Activated naive CD4-positive, alpha-beta T cell treated with anti-CD3 and anti-CD28 coated beads, Interleukin-2, amount 10 ng/mL, durations not matched to agents 7 days and 5 days (primary cell): ENCODE measurements around the gene SLC1A1.
"Not testable (repeated sequence)": the region's sequence is repeated elsewhere in the genome, so short reads cannot be mapped to it uniquely, and the experiment has no call there.

Experiments
- CTCF ChIA-PET: fragments of 350-600 bp; sonication (Branson Sonifier 250); formaldehyde crosslinking; loops from one replicate; lab custom pipeline; 2021; ENCODE audit warnings: antibody characterized with exemption; lab: Charles Lee
- DNase-seq: peaks from one replicate; pipeline ENCODE4 v3.0.0-alpha.2; 2020
- H3K27ac Mint-ChIP-seq: one replicate; pipeline ENCODE4 v1.8.0; 2021; ENCODE audit warnings: mild to moderate bottlenecking, moderate library complexity, mixed read lengths
- H3K27me3 Mint-ChIP-seq: one replicate; pipeline ENCODE4 v1.8.0; 2021; ENCODE audit warnings: mild to moderate bottlenecking, mixed read lengths
- H3K36me3 Mint-ChIP-seq: one replicate; pipeline ENCODE4 v1.8.0; 2021; ENCODE audit warnings: mixed read lengths
- H3K4me1 Mint-ChIP-seq: one replicate; pipeline ENCODE4 v1.8.0; 2021; ENCODE audit warnings: mixed read lengths
- H3K4me3 Mint-ChIP-seq: one replicate; pipeline ENCODE4 v1.8.0; 2021; ENCODE audit warnings: mild to moderate bottlenecking, moderate library complexity, mixed read lengths
- H3K9me3 Mint-ChIP-seq: one replicate; pipeline ENCODE4 v1.8.0; 2021; ENCODE audit warnings: mixed read lengths

The SLC1A1 gene

DNA sequence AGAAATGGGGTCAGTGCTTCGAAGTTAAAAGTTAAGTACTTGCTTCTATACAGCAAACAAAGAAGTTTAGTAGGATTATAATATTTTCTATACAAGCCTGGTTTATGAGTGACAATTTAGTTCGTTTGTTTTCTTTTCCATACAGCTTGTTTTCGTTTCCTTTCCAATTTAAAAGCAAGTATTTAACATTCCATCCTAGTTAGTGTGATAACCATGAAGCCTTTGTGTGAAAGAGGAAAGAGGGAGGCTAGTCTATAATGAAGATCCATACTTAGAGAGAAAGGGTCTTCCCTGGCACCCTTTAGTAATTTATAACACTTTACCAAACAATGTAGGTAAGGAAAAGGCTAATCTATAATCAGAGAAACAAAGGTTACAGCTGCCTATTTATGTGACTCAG lies 51.0 kb downstream of the SLC1A1 start:
- Mint-ChIP-seq H3K27me3 (no peaks in the 10 kb centered on the region), H3K9me3 (no peaks in the 10 kb centered on the region), H3K4me1 (no peaks in the 10 kb centered on the region), H3K27ac (no peak overlapping the region), H3K4me3 (no peak overlapping the region), H3K36me3 (no peaks in the 10 kb centered on the region)
- DNase-seq, result no peak
- CTCF ChIA-PET, result no interaction called here

DNA sequence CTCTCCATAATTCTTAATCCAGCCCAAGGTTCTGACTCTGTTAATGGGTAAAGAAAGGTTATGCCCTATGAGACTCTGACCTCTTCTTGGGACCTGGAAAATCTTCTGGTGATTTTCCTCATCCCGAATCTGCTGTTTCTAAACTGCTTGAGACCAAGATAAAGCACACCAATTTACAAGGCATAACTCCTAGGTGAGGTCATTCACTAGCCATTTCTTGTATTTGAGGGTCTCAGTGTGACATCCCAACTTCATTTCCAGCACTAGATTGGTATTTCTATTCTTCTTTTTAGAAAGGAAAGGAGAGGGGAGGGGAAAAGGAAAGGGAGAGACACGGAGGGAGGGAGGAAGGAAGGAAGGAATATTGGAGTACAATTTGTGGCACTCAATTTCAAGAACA lies 51.6 kb downstream of the SLC1A1 start:
- DNase-seq, result no peak
- Mint-ChIP-seq H3K9me3 (no peaks in the 10 kb centered on the region), H3K27ac (no peak overlapping the region), H3K4me1 (no peaks in the 10 kb centered on the region), H3K27me3 (no peaks in the 10 kb centered on the region), H3K4me3 (no peak overlapping the region), H3K36me3 (no peaks in the 10 kb centered on the region)
- CTCF ChIA-PET, result no interaction called here

DNA sequence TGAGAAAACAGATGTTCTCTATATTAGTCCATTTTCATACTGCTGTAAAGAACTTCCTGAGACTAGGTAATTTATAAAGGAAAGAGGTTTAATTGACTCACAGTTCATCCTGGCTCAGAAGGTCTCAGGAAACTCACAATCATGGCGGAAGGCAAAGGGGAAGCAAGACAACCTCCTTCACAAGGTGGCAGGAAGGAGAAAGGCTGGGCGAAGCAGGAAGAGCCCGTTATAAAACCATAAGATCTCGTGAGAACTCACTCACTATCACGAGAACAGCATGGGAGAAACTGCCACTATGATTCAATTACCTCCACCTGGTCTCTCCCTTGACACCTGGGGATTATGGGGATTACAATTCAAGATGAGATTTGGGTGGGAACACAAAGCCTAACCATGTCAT lies 54.4 kb downstream of the SLC1A1 start:
- H3K36me3 Mint-ChIP-seq, H3K4me3 Mint-ChIP-seq, H3K4me1 Mint-ChIP-seq, DNase-seq, H3K27me3 Mint-ChIP-seq, CTCF ChIA-PET, H3K9me3 Mint-ChIP-seq, H3K27ac Mint-ChIP-seq: not testable (repeated sequence)

DNA sequence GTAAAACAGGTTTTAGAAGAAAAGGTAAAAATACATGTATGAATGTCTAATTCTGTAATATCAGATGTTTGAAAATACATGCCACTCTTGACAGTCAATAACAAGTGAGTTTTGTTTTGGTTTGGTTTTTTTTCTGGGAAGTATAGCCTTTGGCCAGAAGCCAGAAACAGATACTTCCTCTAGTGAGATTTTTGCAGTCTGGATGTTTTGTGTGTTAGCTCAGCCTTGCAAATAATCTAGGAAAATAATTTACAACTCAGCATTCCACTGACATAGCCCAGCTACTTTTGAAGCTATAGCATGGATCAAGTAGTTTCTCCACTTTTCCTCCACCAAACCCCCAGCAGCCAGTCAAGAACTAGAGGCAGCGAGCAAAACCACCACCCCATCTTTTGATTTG lies 56.7 kb downstream of the SLC1A1 start:
- Mint-ChIP-seq H3K9me3 (no peaks in the 10 kb centered on the region), H3K4me1 (peaks cover 8% of the 10 kb centered on the region), H3K27me3 (no peaks in the 10 kb centered on the region), H3K27ac (no peak overlapping the region), H3K36me3 (no peaks in the 10 kb centered on the region), H3K4me3 (no peak overlapping the region)
- no peak for DNase-seq
- CTCF ChIA-PET, result no interaction called here

DNA sequence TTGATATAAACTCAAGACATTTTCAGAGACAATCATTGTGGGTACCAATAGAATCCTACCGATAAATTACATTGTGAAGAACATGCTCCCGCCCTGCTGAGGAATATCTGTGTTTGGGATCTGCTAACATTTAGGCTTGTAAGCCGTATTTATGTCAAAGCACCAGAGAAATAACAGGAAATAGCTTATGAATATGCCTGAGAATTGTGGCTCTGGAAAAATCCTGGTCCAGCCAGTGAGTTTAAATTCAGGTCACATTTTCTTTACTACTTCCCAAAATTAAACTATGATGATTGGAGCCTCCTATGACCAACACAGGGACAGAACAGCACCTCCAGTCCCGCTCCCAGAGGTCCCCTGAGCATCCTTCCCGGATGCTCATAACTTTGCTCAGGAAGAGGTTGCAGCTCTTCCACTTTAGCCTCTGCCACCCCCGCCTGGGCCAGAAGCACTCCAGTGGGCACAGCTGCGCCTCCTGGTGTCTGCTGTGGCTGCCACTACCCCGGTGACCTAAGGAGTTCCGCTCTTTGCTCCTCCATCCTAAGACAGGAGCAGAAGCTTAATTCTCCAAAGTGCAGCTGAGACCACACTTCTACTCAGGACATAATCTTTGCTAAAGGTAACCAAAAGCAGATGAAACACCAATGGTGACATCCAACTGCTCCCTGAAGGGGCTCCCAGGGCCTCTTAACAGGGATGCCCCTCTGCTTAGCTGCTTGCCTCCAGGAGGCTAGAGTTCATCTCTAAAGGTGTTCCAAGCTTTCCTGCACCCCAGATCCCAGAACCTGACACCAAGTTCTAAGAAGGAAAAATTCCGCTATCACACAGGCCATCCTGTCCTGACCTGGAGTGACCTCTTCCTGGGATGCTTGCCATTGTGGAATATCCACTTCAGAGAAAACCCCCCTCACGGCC lies 58.8 kb downstream of the SLC1A1 start:
- H3K4me3 Mint-ChIP-seq, result no peak overlapping the region

DNA sequence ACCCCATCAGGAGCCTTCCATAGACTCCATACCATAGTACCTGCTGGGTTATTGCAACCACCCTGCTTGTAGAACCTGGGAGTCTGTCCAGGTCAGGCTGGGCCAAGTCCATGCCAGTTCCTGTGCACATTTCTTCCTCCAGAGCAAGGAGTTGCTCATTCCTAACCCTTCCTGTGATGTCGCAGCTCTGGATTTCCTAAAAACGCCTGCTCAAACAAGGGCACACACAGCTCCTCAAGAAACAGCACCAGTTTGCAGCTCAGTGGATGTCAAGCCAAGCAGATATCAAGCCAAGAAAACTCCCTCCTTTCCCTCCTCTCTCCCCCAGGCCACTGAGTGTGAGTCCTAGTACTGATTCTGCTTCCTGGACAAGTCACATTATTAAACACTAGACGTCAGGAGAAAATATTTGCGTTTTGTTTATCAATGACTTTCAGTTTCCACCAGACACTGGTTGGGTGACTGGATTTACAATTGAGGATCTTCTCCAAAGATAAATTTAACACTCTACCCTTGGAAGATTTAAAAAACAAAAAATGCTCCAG lies 59.6 kb downstream of the SLC1A1 start:
- Mint-ChIP-seq H3K36me3 (no peaks in the 10 kb centered on the region), H3K4me1 (peaks cover 8% of the 10 kb centered on the region), H3K4me3 (no peak overlapping the region), H3K9me3 (no peaks in the 10 kb centered on the region), H3K27me3 (no peaks in the 10 kb centered on the region), H3K27ac (no peak overlapping the region)
- CTCF ChIA-PET, result interaction anchor here (0.9 kb wide), 1 partner anchor 50 kb away, joined by 4 read pairs; no protein-coding TSS in a partner anchor
- DNase-seq, result no peak

More for the DNA sequence above, 58.8 kb downstream of the SLC1A1 start:
- CTCF ChIA-PET, result interaction anchor here (0.9 kb wide), 1 partner anchor 49 kb away, joined by 4 read pairs; no protein-coding TSS in a partner anchor
- Mint-ChIP-seq H3K27me3 (no peaks in the 10 kb centered on the region), H3K9me3 (no peaks in the 10 kb centered on the region), H3K4me1 (peaks cover 8% of the 10 kb centered on the region), H3K36me3 (no peaks in the 10 kb centered on the region), H3K27ac (no peak overlapping the region)
- DNase-seq, result no peak

DNA sequence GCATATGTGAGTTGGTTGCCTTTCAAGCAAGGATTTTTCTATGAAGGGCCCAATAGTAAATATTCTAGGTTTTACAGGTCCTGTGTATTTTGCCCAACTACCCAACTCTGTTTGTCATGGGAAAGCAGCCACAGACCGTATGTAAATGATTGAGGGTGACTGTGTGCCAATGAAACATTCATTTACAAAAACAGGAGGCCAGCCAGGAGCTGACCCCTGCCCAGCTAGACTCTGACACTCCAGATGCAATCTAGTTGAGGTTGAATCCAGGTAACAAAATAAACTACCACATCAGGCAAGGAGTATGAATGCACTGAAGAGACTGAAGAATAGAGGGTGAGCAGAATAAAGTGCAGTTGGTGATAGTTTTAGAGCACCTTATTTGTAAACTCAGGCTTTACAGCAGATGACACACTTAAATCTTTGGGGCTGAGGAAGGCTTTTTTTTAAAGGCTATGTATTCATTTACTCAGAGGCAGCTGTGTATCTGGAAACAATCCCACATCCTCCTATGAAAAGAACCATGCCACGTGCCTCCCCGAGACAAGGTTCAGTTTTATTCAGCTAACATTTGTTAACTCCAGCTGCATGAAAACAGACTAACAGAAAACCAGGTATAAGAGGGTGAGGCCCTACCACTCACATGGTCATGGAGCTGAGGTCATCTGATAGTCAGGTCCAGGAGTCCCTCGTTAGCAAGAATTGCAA lies 60.7 kb downstream of the SLC1A1 start:
- Mint-ChIP-seq H3K27ac (no peak overlapping the region), H3K4me3 (no peak overlapping the region), H3K9me3 (no peaks in the 10 kb centered on the region), H3K4me1 (peaks cover 8% of the 10 kb centered on the region), H3K36me3 (no peaks in the 10 kb centered on the region), H3K27me3 (no peaks in the 10 kb centered on the region)
- CTCF ChIA-PET, result no interaction called here
- DNase-seq, result peak; percentile 27

DNA sequence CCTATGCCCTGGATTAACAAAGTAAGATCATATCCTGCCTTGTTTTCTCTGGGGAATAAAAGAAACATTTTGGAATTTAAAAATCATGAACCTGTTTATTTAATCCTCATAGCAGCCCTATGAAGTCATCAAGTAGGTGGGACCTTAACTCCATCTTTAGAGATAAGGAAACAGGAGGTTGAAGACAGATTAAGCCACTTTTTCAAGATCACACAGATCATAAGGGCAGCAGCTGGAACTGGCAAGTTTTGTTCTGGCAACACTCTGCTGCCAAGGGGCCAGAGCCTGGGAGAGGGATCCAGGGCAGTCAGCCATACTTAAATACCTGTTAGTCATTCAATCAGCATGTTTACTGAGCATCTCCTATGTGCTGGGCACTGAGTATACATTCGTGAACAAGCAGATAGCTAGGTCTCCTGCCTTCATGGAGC lies 63.7 kb downstream of the SLC1A1 start:
- no peaks in the 10 kb centered on the region for H3K27me3 Mint-ChIP-seq
- H3K9me3 Mint-ChIP-seq, result no peaks in the 10 kb centered on the region
- no peaks in the 10 kb centered on the region for H3K36me3 Mint-ChIP-seq
- CTCF ChIA-PET, result no interaction called here
- no peak overlapping the region for H3K4me3 Mint-ChIP-seq
- DNase-seq, result no peak
- no peak overlapping the region for H3K27ac Mint-ChIP-seq
- peaks cover 8% of the 10 kb centered on the region for H3K4me1 Mint-ChIP-seq

DNA sequence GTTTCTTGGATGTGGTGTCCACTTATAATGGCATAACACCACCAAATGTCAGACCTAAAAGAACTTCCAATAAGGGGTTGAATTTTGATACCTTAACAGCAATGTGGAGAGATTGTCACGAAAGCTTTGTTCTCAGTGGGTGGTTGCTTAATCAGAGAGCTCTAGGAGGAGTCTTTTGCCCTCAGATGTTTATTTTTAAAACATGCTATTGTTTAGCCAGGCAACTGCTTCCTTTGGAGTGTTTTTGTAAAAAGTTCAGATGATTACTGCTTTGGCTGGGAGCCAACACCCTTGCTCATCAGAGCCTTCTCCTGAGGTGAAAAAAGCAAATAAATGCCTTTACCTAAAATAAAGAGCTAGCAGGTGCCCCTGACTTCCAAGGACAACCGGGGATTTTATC lies 65.0 kb downstream of the SLC1A1 start:
- no peak overlapping the region for H3K4me3 Mint-ChIP-seq
- no peaks in the 10 kb centered on the region for H3K27me3 Mint-ChIP-seq
- no peak overlapping the region for H3K27ac Mint-ChIP-seq
- H3K4me1 Mint-ChIP-seq, result peaks cover 8% of the 10 kb centered on the region
- DNase-seq, result no peak
- CTCF ChIA-PET, result no interaction called here
- no peaks in the 10 kb centered on the region for H3K9me3 Mint-ChIP-seq
- no peaks in the 10 kb centered on the region for H3K36me3 Mint-ChIP-seq

DNA sequence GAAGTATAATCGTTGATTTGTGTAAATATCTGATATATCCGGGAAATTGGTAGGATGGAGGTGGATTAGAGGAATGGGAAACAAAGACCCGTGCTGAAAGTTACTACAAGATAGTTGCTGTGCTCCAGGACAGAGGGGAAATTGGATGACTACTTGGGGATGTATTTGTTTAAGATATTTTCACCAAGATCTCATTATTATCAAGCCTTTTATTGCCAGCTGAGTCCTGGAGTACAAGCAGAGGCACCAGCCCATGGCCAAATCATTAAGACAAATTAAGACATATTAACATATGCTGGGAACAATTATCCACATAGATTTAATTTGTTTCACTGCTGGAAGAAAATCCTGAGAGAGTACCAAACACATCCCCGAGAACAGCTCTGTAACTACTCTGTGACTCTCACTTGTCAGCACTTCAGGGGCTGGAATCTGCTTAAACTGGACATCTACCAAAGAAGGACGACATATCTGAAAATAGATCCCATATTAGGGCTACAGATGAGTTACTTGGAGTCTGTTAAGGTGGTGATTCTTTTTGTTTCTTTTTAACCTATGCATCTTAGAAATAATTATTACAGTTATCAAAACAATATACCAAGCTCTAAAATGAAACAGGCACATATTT lies 68.2 kb downstream of the SLC1A1 start:
- DNase-seq, result no peak
- CTCF ChIA-PET, result no interaction called here
- no peaks in the 10 kb centered on the region for H3K27me3 Mint-ChIP-seq
- peaks cover 3% of the 10 kb centered on the region for H3K4me1 Mint-ChIP-seq
- H3K4me3 Mint-ChIP-seq, result no peak overlapping the region
- H3K36me3 Mint-ChIP-seq, result no peaks in the 10 kb centered on the region
- H3K27ac Mint-ChIP-seq, result no peak overlapping the region
- no peaks in the 10 kb centered on the region for H3K9me3 Mint-ChIP-seq

DNA sequence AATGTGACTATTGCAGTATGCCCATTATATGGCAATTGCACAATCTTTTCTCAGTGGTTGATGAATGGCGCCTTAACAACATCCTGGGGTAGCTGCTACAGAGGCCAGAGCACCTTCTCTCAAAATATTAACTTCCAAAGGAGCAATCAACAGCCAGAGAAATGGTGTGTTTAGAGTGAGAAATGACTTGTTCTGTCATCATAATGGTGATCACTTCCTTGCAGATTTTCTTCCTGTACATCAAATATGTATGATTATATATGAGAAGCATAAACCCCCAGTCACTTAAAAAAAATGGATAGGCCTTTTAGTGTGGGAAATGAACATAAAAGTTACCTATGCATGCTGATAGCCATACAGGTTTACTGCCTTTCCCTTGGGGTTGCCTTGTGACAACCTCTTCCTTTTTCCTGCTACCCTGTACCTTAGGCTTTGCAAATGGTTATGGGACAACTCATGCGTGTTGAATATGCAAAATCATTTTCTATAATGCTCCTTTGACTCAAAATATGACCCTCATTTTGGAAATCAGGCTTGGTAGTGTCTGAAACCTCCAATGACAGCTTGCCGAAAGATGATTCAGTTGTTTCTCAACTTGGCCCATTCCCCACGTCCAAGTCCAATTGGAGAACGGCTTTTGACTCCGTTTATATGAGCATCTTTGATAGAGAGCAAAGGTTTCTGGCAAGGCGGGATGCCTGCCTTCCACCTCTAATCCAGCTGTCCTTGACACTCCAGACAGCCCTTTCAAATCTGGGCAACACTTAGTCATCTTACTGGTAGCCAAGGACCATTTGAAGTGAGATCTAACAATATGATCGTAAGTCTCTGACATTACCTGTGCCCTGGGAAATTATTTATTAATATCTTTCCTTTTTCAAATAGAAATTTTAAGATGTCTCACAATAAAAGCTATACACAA lies 69.3 kb downstream of the SLC1A1 start:
- H3K4me1 Mint-ChIP-seq, result peaks cover 5% of the 10 kb centered on the region
- DNase-seq, result no peak
- H3K27me3 Mint-ChIP-seq, result no peaks in the 10 kb centered on the region
- H3K4me3 Mint-ChIP-seq, result no peak overlapping the region
- H3K27ac Mint-ChIP-seq, result no peak overlapping the region
- no peaks in the 10 kb centered on the region for H3K36me3 Mint-ChIP-seq
- CTCF ChIA-PET, result no interaction called here
- H3K9me3 Mint-ChIP-seq, result no peaks in the 10 kb centered on the region

DNA sequence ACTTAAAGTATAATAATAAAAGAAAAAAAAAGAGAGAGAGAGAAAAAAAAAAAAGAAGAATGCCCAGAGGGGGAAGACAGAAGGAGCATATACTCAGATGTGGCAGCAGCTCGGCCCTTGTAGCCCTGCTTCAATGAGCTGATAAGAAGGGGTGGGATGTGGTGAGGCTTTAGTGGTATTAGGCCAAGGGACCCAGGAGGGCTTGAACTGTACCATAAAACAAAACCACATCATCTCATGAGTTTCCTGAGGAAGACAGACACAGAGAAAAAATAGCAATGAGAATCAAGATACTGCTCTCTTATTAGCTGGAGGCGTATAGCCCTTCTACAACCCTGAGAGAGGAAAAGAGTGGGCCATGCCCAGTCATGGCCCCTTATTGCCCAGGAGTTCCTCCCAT lies 72.8 kb downstream of the SLC1A1 start:
- CTCF ChIA-PET, result no interaction called here

DNA sequence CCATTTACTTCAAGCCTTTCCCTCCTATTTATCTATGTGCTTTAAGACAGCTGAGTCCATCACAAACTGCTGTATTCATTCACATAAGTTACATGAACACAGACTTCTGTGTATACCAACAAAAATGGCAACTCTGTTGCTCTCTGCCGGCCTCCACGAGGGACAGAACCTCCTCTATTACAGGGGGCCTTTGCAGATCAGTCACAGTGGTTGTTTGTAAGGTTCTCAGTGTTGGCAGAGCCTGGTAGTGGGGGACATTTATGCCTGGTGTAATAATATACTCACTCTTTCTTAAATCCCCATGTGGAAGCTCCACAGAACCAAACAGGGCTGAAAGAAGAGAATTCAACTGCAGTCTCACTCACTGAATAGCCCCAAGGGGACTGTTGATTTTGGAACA lies 76.5 kb downstream of the SLC1A1 start:
- H3K4me3 Mint-ChIP-seq, result no peak overlapping the region
- H3K9me3 Mint-ChIP-seq, result no peaks in the 10 kb centered on the region
- H3K4me1 Mint-ChIP-seq, result peaks cover 5% of the 10 kb centered on the region
- CTCF ChIA-PET, result no interaction called here
- no peak overlapping the region for H3K27ac Mint-ChIP-seq
- H3K36me3 Mint-ChIP-seq, result no peaks in the 10 kb centered on the region
- no peak for DNase-seq
- H3K27me3 Mint-ChIP-seq, result no peaks in the 10 kb centered on the region

More for the DNA sequence above, 72.8 kb downstream of the SLC1A1 start:
- H3K27ac Mint-ChIP-seq, result no peak overlapping the region
- H3K4me3 Mint-ChIP-seq, result no peak overlapping the region
- H3K36me3 Mint-ChIP-seq, result no peaks in the 10 kb centered on the region
- H3K9me3 Mint-ChIP-seq, result no peaks in the 10 kb centered on the region
- no peak for DNase-seq
- H3K4me1 Mint-ChIP-seq, result peaks cover 5% of the 10 kb centered on the region
- no peaks in the 10 kb centered on the region for H3K27me3 Mint-ChIP-seq
